Measurements from ENCODE around the gene NRIP1.

Gene NRIP1

GRCh38 chr21:15093216-15093615, 28.4 kb upstream of the NRIP1 start:
- H3K9me3 ChIP-seq (ENCODE audit: control insufficient read depth in 2 of 2, low read length in 2 of 2), result no peaks in the 10 kb centered on the region
- H3K4me3 ChIP-seq (ENCODE audit: low read length in 2 of 2), result no peak overlapping the region
- no peak overlapping the region for H3K9ac ChIP-seq (ENCODE audit: low read depth in 1 of 2, low read length in 2 of 2)
- H3K27me3 ChIP-seq (ENCODE audit: control insufficient read depth in 2 of 2, insufficient read depth in 2 of 2, low read length in 2 of 2), result no peaks in the 10 kb centered on the region
- no peaks in the 10 kb centered on the region for H3K36me3 ChIP-seq (ENCODE audit: control insufficient read depth in 2 of 2, insufficient read depth in 2 of 2, low read length in 2 of 2)
- H3K4me1 ChIP-seq (ENCODE audit: control insufficient read depth in 2 of 2, insufficient read depth in 2 of 2, low read length in 2 of 2), result no peaks in the 10 kb centered on the region
- H3K27ac ChIP-seq (ENCODE audit: low read depth in 2 of 2, low read length in 2 of 2), result no peak overlapping the region

- H3K27me3 ChIP-seq (ENCODE audit: control insufficient read depth in 2 of 2, insufficient read depth in 2 of 2, low read length in 2 of 2), result no peaks in the 10 kb centered on the region
- no peak overlapping the region for H3K4me3 ChIP-seq (ENCODE audit: low read length in 2 of 2)
- H3K27ac ChIP-seq (ENCODE audit: low read depth in 2 of 2, low read length in 2 of 2), result no peak overlapping the region
- H3K36me3 ChIP-seq (ENCODE audit: control insufficient read depth in 2 of 2, insufficient read depth in 2 of 2, low read length in 2 of 2), result no peaks in the 10 kb centered on the region
- H3K4me1 ChIP-seq (ENCODE audit: control insufficient read depth in 2 of 2, insufficient read depth in 2 of 2, low read length in 2 of 2), result no peaks in the 10 kb centered on the region
- no peak overlapping the region for H3K9ac ChIP-seq (ENCODE audit: low read depth in 1 of 2, low read length in 2 of 2)
- H3K9me3 ChIP-seq (ENCODE audit: control insufficient read depth in 2 of 2, low read length in 2 of 2), result no peaks in the 10 kb centered on the region
Measured at GRCh38 chr21:15092745-15093144, 27.9 kb upstream of the NRIP1 start.

GRCh38 chr21:15090390-15090789, 25.6 kb upstream of the NRIP1 start:
- Histone ChIP-seq H3K4me1 (ENCODE audit: control insufficient read depth in 2 of 2, insufficient read depth in 2 of 2, low read length in 2 of 2) (no peaks in the 10 kb centered on the region), H3K9ac (ENCODE audit: low read depth in 1 of 2, low read length in 2 of 2) (no peak overlapping the region), H3K27me3 (ENCODE audit: control insufficient read depth in 2 of 2, insufficient read depth in 2 of 2, low read length in 2 of 2) (no peaks in the 10 kb centered on the region), H3K27ac (ENCODE audit: low read depth in 2 of 2, low read length in 2 of 2) (no peak overlapping the region), H3K36me3 (ENCODE audit: control insufficient read depth in 2 of 2, insufficient read depth in 2 of 2, low read length in 2 of 2) (no peaks in the 10 kb centered on the region), H3K9me3 (ENCODE audit: control insufficient read depth in 2 of 2, low read length in 2 of 2) (no peaks in the 10 kb centered on the region), H3K4me3 (ENCODE audit: low read length in 2 of 2) (no peak overlapping the region)

- H3K27ac ChIP-seq (ENCODE audit: low read depth in 2 of 2, low read length in 2 of 2), result no peak overlapping the region
- no peaks in the 10 kb centered on the region for H3K36me3 ChIP-seq (ENCODE audit: control insufficient read depth in 2 of 2, insufficient read depth in 2 of 2, low read length in 2 of 2)
- no peaks in the 10 kb centered on the region for H3K9me3 ChIP-seq (ENCODE audit: control insufficient read depth in 2 of 2, low read length in 2 of 2)
- no peak overlapping the region for H3K9ac ChIP-seq (ENCODE audit: low read depth in 1 of 2, low read length in 2 of 2)
- H3K27me3 ChIP-seq (ENCODE audit: control insufficient read depth in 2 of 2, insufficient read depth in 2 of 2, low read length in 2 of 2), result no peaks in the 10 kb centered on the region
- H3K4me3 ChIP-seq (ENCODE audit: low read length in 2 of 2), result no peak overlapping the region
- no peaks in the 10 kb centered on the region for H3K4me1 ChIP-seq (ENCODE audit: control insufficient read depth in 2 of 2, insufficient read depth in 2 of 2, low read length in 2 of 2)
Measured at GRCh38 chr21:15088488-15088887, 23.7 kb upstream of the NRIP1 start.

- no peaks in the 10 kb centered on the region for H3K4me1 ChIP-seq (ENCODE audit: control insufficient read depth in 2 of 2, insufficient read depth in 2 of 2, low read length in 2 of 2)
- H3K4me3 ChIP-seq (ENCODE audit: low read length in 2 of 2), result no peak overlapping the region
- H3K36me3 ChIP-seq (ENCODE audit: control insufficient read depth in 2 of 2, insufficient read depth in 2 of 2, low read length in 2 of 2), result no peaks in the 10 kb centered on the region
- no peak overlapping the region for H3K27ac ChIP-seq (ENCODE audit: low read depth in 2 of 2, low read length in 2 of 2)
- H3K9ac ChIP-seq (ENCODE audit: low read depth in 1 of 2, low read length in 2 of 2), result no peak overlapping the region
- H3K27me3 ChIP-seq (ENCODE audit: control insufficient read depth in 2 of 2, insufficient read depth in 2 of 2, low read length in 2 of 2), result no peaks in the 10 kb centered on the region
- H3K9me3 ChIP-seq (ENCODE audit: control insufficient read depth in 2 of 2, low read length in 2 of 2), result no peaks in the 10 kb centered on the region
Measured at GRCh38 chr21:15084668-15085067, 19.9 kb upstream of the NRIP1 start.

- H3K4me3 ChIP-seq (ENCODE audit: low read length in 2 of 2), result no peak overlapping the region
- H3K27ac ChIP-seq (ENCODE audit: low read depth in 2 of 2, low read length in 2 of 2), result no peak overlapping the region
- H3K27me3 ChIP-seq (ENCODE audit: control insufficient read depth in 2 of 2, insufficient read depth in 2 of 2, low read length in 2 of 2), result no peaks in the 10 kb centered on the region
Measured at GRCh38 chr21:15080526-15080925, 15.7 kb upstream of the NRIP1 start.

GRCh38 chr21:15079269-15079668, 14.5 kb upstream of the NRIP1 start:
- Histone ChIP-seq H3K36me3 (ENCODE audit: control insufficient read depth in 2 of 2, insufficient read depth in 2 of 2, low read length in 2 of 2) (no peaks in the 10 kb centered on the region), H3K4me3 (ENCODE audit: low read length in 2 of 2) (no peak overlapping the region), H3K9me3 (ENCODE audit: control insufficient read depth in 2 of 2, low read length in 2 of 2) (no peaks in the 10 kb centered on the region), H3K27ac (ENCODE audit: low read depth in 2 of 2, low read length in 2 of 2) (no peak overlapping the region), H3K27me3 (ENCODE audit: control insufficient read depth in 2 of 2, insufficient read depth in 2 of 2, low read length in 2 of 2) (no peaks in the 10 kb centered on the region), H3K9ac (ENCODE audit: low read depth in 1 of 2, low read length in 2 of 2) (no peak overlapping the region), H3K4me1 (ENCODE audit: control insufficient read depth in 2 of 2, insufficient read depth in 2 of 2, low read length in 2 of 2) (no peaks in the 10 kb centered on the region)

More at GRCh38 chr21:15080526-15080925, 15.7 kb upstream of the NRIP1 start:
- Histone ChIP-seq H3K9me3 (ENCODE audit: control insufficient read depth in 2 of 2, low read length in 2 of 2) (no peaks in the 10 kb centered on the region), H3K9ac (ENCODE audit: low read depth in 1 of 2, low read length in 2 of 2) (no peak overlapping the region), H3K36me3 (ENCODE audit: control insufficient read depth in 2 of 2, insufficient read depth in 2 of 2, low read length in 2 of 2) (no peaks in the 10 kb centered on the region), H3K4me1 (ENCODE audit: control insufficient read depth in 2 of 2, insufficient read depth in 2 of 2, low read length in 2 of 2) (no peaks in the 10 kb centered on the region)

GRCh38 chr21:15078180-15078579, 13.4 kb upstream of the NRIP1 start:
- H3K36me3 ChIP-seq (ENCODE audit: control insufficient read depth in 2 of 2, insufficient read depth in 2 of 2, low read length in 2 of 2), result no peaks in the 10 kb centered on the region
- no peaks in the 10 kb centered on the region for H3K4me1 ChIP-seq (ENCODE audit: control insufficient read depth in 2 of 2, insufficient read depth in 2 of 2, low read length in 2 of 2)
- no peak overlapping the region for H3K4me3 ChIP-seq (ENCODE audit: low read length in 2 of 2)
- no peak overlapping the region for H3K27ac ChIP-seq (ENCODE audit: low read depth in 2 of 2, low read length in 2 of 2)
- H3K9ac ChIP-seq (ENCODE audit: low read depth in 1 of 2, low read length in 2 of 2), result no peak overlapping the region
- no peaks in the 10 kb centered on the region for H3K9me3 ChIP-seq (ENCODE audit: control insufficient read depth in 2 of 2, low read length in 2 of 2)
- H3K27me3 ChIP-seq (ENCODE audit: control insufficient read depth in 2 of 2, insufficient read depth in 2 of 2, low read length in 2 of 2), result no peaks in the 10 kb centered on the region

- H3K27me3 ChIP-seq (ENCODE audit: control insufficient read depth in 2 of 2, insufficient read depth in 2 of 2, low read length in 2 of 2), result no peaks in the 10 kb centered on the region
- no peak overlapping the region for H3K9ac ChIP-seq (ENCODE audit: low read depth in 1 of 2, low read length in 2 of 2)
- no peaks in the 10 kb centered on the region for H3K9me3 ChIP-seq (ENCODE audit: control insufficient read depth in 2 of 2, low read length in 2 of 2)
- no peaks in the 10 kb centered on the region for H3K4me1 ChIP-seq (ENCODE audit: control insufficient read depth in 2 of 2, insufficient read depth in 2 of 2, low read length in 2 of 2)
- H3K4me3 ChIP-seq (ENCODE audit: low read length in 2 of 2), result no peak overlapping the region
- H3K27ac ChIP-seq (ENCODE audit: low read depth in 2 of 2, low read length in 2 of 2), result no peak overlapping the region
- no peaks in the 10 kb centered on the region for H3K36me3 ChIP-seq (ENCODE audit: control insufficient read depth in 2 of 2, insufficient read depth in 2 of 2, low read length in 2 of 2)
Measured at GRCh38 chr21:15077529-15078145, 12.8 kb upstream of the NRIP1 start.

GRCh38 chr21:15076730-15077129, 11.9 kb upstream of the NRIP1 start:
- H3K36me3 ChIP-seq (ENCODE audit: control insufficient read depth in 2 of 2, insufficient read depth in 2 of 2, low read length in 2 of 2), result no peaks in the 10 kb centered on the region
- no peaks in the 10 kb centered on the region for H3K9me3 ChIP-seq (ENCODE audit: control insufficient read depth in 2 of 2, low read length in 2 of 2)
- H3K4me1 ChIP-seq (ENCODE audit: control insufficient read depth in 2 of 2, insufficient read depth in 2 of 2, low read length in 2 of 2), result no peaks in the 10 kb centered on the region
- H3K27ac ChIP-seq (ENCODE audit: low read depth in 2 of 2, low read length in 2 of 2), result no peak overlapping the region
- H3K27me3 ChIP-seq (ENCODE audit: control insufficient read depth in 2 of 2, insufficient read depth in 2 of 2, low read length in 2 of 2), result no peaks in the 10 kb centered on the region
- H3K9ac ChIP-seq (ENCODE audit: low read depth in 1 of 2, low read length in 2 of 2), result no peak overlapping the region
- no peak overlapping the region for H3K4me3 ChIP-seq (ENCODE audit: low read length in 2 of 2)

GRCh38 chr21:15071009-15071408, 6.2 kb upstream of the NRIP1 start:
- no peak overlapping the region for H3K4me3 ChIP-seq (ENCODE audit: low read length in 2 of 2)
- H3K9me3 ChIP-seq (ENCODE audit: control insufficient read depth in 2 of 2, low read length in 2 of 2), result no peaks in the 10 kb centered on the region
- H3K36me3 ChIP-seq (ENCODE audit: control insufficient read depth in 2 of 2, insufficient read depth in 2 of 2, low read length in 2 of 2), result no peaks in the 10 kb centered on the region
- H3K4me1 ChIP-seq (ENCODE audit: control insufficient read depth in 2 of 2, insufficient read depth in 2 of 2, low read length in 2 of 2), result peaks cover 0 to 3% of the 10 kb centered on the region in 2 donors
- H3K9ac ChIP-seq (ENCODE audit: low read depth in 1 of 2, low read length in 2 of 2), result no peak overlapping the region
- no peaks in the 10 kb centered on the region for H3K27me3 ChIP-seq (ENCODE audit: control insufficient read depth in 2 of 2, insufficient read depth in 2 of 2, low read length in 2 of 2)
- H3K27ac ChIP-seq (ENCODE audit: low read depth in 2 of 2, low read length in 2 of 2), result no peak overlapping the region

All from mucosa of rectum (tissue), 2 donors.